IPS-11a (cell line): ENCODE results near the gene PNLIPRP2.

Source experiments
- H3K4me3 ChIP-seq: one replicate; pipeline ENCODE4 v1.5.1; 2013; ENCODE audit warnings: low read depth, low read length, control low read depth

Gene PNLIPRP2

GRCh38 chr10:116612107-116612769 is 8.5 kb upstream of the PNLIPRP2 start:
- H3K4me3 ChIP-seq, result no peak overlapping the region

DNA sequence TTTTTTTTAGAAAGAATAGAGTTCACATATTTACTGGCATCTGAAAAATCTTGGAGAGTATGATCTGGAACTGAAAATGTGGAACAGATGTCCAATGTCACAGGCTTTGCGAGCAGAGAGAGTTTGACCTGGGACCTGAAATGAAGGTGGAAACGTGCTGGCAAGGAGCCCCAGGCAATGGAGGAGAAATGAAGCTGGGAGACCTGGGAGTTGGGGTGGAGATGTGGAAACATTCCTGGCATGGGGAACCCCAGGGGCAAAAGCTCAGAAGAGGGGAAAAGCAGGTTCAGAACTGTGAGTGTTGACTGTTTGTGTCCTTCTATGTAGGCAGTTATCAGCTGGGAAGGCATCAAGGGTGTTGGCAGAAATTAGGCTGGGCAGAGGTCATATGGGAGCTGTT is 7.3 kb upstream of the PNLIPRP2 start:
- no peak overlapping the region for H3K4me3 ChIP-seq

DNA sequence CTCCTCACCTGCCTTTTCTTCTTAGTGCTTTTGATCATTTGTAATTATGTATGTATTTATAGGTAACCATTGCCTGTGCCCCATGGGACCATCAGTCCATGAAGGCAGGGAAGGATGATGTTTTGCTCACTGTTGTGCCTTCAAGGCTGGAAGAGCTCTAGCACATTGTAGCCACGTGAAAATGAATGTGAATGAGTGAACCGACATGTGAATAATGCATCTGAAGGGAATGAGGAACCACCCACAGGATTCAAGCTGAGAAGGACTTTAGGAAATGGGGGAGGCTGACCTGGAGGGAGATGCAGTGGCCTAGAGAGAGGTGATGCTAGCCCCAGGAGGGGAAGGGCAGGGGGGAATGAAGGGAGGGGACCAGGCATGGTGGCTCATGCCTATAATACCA is 6.0 kb upstream of the PNLIPRP2 start:
- H3K4me3 ChIP-seq, result no peak overlapping the region

GRCh38 chr10:116615199-116615776 is 5.5 kb upstream of the PNLIPRP2 start:
- H3K4me3 ChIP-seq, result no peak overlapping the region

DNA sequence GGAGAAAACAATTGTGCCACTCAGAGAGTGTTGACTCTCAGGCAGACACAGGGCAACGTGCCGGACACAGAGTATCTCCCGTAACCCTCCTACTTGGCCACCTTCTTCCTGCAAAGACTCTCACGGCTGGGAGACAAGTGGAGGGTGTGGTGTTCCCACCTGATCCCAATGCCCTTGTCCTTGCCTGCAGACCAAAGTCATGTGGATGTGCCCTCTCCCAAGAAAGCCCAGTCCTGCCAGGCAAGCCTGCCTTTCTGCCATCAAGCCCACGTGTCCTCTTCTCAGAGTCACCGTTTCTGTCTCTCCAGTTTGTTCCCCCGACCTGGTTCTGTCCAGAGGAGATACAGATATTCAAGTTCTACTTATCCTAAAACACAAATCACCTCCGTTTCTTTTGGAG is 723 bp downstream of the PNLIPRP2 start:
- H3K4me3 ChIP-seq, result no peak overlapping the region

DNA sequence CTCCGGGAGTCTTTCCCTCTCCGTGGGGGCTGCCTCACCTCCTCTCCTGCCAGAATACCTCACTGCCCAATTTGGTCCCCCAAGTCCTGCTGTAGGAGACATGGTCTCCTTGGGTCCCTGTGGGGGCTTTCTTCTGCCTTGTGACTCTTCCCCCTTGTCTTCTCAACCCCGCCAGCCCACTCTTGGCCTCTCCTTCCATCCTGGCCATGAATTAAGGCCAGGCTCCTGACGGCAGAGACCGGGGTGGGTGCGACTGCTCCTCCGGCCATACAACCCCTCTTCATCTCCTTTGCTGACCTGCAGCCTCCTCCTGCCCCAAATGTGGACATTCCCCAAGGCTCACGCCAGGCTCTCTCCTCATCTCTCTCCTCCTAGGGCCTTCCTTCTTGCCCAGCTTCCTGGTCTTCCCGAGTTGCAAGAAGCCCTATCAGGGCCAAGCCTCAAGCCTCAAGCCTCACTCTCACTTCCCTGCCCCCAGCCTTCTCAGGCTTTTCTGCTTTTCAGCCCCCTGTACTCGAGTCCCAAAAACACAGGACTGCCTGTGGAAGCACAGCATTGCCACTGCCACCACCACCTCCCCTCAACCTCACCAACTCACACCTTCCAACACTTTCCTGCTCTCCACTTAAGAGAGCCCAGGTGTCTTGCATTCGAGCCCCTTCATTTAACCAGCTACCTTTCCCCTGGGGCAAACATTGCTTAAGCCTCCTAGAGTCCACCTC is 1.3 kb downstream of the PNLIPRP2 start:
- H3K4me3 ChIP-seq, result no peak overlapping the region

- H3K4me3 ChIP-seq, result no peak overlapping the region
Measured at GRCh38 chr10:116625845-116626244, 5.1 kb downstream of the PNLIPRP2 start.

DNA sequence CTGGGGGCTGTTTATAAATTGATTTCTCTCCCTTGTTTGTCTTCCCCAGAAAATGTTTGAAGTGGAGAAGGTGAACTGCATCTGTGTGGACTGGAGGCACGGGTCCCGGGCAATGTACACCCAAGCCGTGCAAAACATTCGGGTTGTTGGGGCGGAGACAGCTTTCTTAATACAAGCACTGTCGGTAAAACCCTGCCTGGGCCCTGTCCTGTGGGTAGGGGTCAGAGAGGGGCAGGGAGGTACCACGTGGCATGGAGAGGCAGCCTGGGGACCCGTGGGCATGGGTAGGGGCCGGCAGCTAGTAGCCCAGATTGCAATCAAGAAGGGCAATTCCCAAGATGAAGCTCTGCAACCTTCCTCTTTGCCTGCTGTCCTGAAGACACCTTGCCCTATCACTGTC is 6.1 kb downstream of the PNLIPRP2 start:
- H3K4me3 ChIP-seq, result no peak overlapping the region

GRCh38 chr10:116627386-116627933 is 6.7 kb downstream of the PNLIPRP2 start:
- peak overlapping the region; percentile 35 for H3K4me3 ChIP-seq

DNA sequence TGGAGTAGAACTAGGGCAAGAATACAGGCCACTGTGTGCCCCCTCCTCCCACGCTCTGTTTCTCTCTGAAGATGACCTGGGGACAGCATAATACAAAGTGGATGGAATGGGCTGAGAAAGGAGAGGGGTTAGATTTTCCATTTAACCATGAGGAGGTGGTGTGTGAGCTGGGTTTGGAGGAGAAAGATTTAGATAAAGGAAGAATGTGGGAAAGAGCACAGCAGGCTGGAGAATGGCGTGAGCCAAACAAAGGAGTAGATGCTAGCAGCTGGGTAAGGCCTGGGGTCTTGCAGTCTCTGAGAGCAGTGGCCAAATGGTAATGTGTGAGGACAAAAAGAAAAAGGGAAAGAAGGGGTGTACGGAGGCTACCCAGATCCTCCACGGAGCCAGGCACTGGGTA is 8.6 kb downstream of the PNLIPRP2 start:
- H3K4me3 ChIP-seq, result no peak overlapping the region

DNA sequence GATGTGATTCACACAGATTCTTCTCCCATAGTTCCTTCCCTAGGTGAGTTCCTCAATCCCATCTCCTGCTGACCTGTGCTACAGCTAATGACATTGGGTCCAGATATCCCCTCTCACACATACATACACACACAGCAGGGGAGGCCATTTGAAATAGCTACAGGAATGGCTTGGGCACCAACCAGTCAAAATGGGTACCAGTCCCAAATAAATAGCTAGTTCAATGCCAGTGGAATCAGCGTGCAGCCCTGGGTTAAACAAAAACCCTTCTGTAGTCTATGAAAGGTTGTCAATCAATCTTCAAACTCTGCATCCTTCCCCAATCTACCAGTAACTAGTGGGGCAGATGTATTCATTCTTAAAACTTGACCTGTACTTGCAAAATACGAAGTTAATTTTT is 9.3 kb downstream of the PNLIPRP2 start:
- no peak overlapping the region for H3K4me3 ChIP-seq

DNA sequence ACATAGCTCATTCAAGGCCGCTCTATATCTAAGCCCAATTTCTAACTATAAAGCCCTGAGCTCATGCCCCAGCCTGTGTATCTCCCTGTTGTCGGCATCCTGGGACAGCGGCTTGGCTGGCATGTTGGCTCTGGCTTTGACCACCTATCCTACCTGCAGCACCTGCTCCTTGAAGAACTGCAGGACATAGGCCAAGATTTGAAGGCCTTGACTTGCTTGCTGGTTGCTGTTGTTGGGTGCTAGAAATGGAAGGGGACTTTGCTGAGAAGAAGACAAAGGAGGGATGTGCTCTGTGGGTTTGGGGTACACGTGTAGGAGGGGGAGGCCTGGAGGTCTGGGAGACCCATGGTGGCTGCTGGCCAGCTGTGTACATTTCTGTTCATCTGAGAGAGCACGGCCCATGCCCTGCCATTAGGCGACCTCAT is 11.1 kb downstream of the PNLIPRP2 start:
- no peak overlapping the region for H3K4me3 ChIP-seq

- no peak overlapping the region for H3K4me3 ChIP-seq
Measured at GRCh38 chr10:116632596-116633215, 12.0 kb downstream of the PNLIPRP2 start.

DNA sequence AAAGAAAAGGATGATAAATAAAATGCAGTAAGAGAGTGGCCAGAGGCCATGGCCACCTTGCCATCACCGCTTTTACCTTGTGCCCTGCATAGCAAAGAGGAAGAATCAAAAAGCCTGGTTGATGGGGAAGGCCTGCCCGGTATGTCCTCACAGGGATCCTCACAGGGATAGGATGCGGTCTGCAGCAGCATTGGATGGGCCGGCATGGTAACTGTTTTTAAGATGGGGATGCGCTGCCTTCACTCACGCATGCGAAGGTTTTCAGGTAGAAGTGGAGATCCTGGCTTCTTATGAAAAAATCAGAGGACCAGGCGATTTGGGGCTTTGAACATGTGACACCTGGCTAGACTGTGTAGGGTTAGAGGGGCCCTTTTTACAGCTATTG is 12.5 kb downstream of the PNLIPRP2 start:
- H3K4me3 ChIP-seq, result no peak overlapping the region

- no peak overlapping the region for H3K4me3 ChIP-seq
Measured at GRCh38 chr10:116634126-116634975, 13.6 kb downstream of the PNLIPRP2 start.

DNA sequence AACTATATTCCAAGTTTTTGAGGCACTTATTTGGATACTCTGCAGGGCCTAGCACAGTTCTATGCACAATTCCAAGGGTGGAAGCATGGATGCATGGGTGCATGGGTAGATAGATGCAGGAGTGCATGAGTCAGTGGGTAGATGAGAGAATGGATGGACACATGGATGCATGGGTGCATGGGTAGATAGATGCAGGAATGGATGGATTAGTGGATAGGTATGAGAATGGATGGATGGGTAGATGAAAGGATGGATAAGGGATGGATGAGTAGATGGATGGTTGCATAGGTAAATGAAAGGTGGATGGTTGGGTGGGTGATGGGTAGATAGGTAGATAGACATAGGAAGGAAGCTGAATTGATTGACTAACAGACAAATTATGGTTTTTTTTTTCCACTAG is 15.6 kb downstream of the PNLIPRP2 start:
- H3K4me3 ChIP-seq, result no peak overlapping the region

DNA sequence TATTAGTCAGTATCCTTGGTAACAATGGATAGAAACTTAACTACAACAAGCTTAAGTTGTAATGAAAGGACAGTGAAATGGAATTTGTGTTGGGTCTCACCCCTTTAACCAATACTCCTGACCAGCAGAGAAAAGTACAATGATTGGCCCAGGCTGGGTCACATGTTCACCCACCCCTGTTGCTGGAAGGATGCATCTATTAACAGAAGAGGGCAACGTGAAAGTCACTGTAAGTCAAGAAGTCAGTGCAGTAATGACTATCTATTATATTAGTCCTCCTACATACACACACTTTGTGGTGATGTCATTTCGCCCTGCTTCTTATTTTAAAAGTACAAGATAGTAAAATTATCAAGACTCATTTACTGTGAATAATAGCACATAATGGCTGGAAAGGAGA is 16.2 kb downstream of the PNLIPRP2 start:
- H3K4me3 ChIP-seq, result no peak overlapping the region

GRCh38 chr10:116637830-116638229 is 17.1 kb downstream of the PNLIPRP2 start:
- H3K4me3 ChIP-seq, result no peak overlapping the region

DNA sequence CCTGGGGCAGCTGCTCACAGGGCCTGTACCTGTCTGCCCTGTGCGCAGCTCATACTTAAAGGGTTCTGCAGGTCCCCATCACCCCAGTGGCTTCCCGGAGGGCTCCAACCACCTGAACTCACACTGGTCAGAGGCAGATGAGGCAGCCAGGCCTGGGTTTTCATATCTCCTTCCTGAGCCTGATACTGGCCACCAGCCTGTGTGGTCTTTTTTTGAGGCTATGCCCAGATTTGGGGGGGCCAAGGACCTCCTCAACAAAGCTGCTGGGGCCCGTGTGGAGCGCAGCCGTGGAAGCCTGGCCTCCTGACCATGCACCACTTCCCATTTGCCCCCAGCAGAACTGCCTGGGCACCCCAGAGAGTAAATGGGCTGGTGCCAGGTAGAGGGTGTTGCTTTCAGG is 25.7 kb downstream of the PNLIPRP2 start:
- no peak overlapping the region for H3K4me3 ChIP-seq

DNA sequence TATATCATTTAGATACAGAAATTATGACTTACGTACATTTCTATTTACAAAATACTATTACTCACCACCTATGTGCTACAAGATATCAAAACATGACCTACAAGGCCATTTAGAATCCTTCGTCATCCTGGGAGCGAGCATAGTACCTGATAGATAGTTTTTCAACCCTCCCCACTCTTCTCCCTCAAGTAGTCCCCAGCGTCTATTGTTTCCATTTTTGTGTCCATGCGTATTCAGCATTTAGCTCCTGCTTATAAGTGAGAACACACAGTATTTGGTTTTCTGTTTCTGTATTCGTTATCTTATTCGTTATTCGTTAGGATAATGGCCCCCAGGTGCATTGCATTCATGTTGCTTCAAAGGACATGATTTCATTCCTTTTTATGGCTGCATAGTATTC is 28.1 kb downstream of the PNLIPRP2 start:
- no peak overlapping the region for H3K4me3 ChIP-seq

DNA sequence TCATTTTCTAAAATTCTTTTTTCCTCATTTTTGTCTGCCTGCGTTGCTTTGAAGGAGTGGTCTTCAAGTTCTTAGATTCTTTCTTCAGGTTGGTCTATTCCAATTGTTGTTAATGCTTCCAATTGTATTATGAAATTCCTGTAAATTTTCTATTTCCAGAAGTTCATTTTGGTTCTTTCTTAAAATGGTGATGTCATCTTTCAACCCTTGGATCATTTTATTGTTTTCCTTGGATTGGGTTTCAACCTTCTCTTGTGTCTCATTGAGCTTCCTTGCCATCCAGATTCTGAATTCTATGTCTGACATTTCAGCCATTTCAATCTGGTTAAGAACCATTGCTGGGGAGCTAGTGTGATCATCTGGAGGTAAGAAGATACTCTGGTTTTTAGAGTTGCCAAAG is 33.1 kb downstream of the PNLIPRP2 start:
- no peak overlapping the region for H3K4me3 ChIP-seq
